ENCODE results near the gene AATF. TPM values are rescaled to one million over a fixed set of nuclear protein-coding genes. Genes with fewer than 3 reads are reported as not detected.

Gene AATF
- total and polyA plus RNA-seq, 2 donors (not counting 1 experiment from before 2014, with no cell fraction given): 23.9 to 54.8 TPM

- Mint-ChIP-seq H3K27me3 (peaks cover 26% of the 10 kb centered on the region), H3K4me3 (no peak overlapping the region), H3K4me1 (no peaks in the 10 kb centered on the region), H3K9me3 (ENCODE audit: insufficient read depth) (no peaks in the 10 kb centered on the region), H3K27ac (no peak overlapping the region)
- Histone ChIP-seq H3K79me2 (ENCODE audit: control insufficient read depth, insufficient read depth, low read length) (no peaks in the 10 kb centered on the region), H2AFZ (ENCODE audit: insufficient read depth, low read depth, low read length, poor library complexity, severe bottlenecking) (no peak overlapping the region), H3K27ac (ENCODE audit: low read length in 2 of 2) (no peak overlapping the region), H3K4me1 (ENCODE audit: control insufficient read depth in 2 of 2, insufficient read depth in 2 of 2, low read length in 2 of 2) (no peaks in the 10 kb centered on the region), H3K9me3 (ENCODE audit: control extremely low read depth in 1 of 3, control insufficient read depth in 2 of 3, insufficient read depth in 1 of 3, low read length in 2 of 3) (no peaks in the 10 kb centered on the region), H3K36me3 (replicated peaks in 1 of 2; ENCODE audit: control extremely low read depth in 1 of 2, control insufficient read depth in 1 of 2, extremely low read depth in 1 of 2, insufficient read depth in 2 of 2, low read length in 1 of 2) (no peaks in the 10 kb centered on the region), H3K27me3 (replicated peaks in 1 of 4; ENCODE audit: control extremely low read depth in 1 of 4, control insufficient read depth in 3 of 4, insufficient read depth in 4 of 4, low read length in 3 of 4) (peaks cover 0 to 10% (median 3%) of the 10 kb centered on the region in 4 experiments), H4K20me1 (ENCODE audit: control insufficient read depth, insufficient read depth, low read length, poor library complexity, severe bottlenecking) (no peaks in the 10 kb centered on the region), H3K4me2 (replicated peaks; ENCODE audit: low read depth, low read length, poor library complexity, severe bottlenecking) (no peak overlapping the region), H3K9ac (ENCODE audit: low read length) (no peak overlapping the region), H3K4me3 (ENCODE audit: control extremely low read depth in 1 of 5, extremely low read depth in 1 of 5, insufficient read depth in 1 of 5, low read depth in 2 of 5, low read length in 4 of 5) (no peak overlapping the region)
- WGBS (ENCODE audit: insufficient coverage): no CpG with 5 or more reads among the region's 5 CpGs
- DNase-seq (no peak), ATAC-seq (ENCODE audit: low read depth) (no peak)
- intact Hi-C loops (cut with micrococcal nuclease): no loop called here
- POLR2A ChIA-PET: no interaction called here
- TF ChIP-seq CTCF (IDR thresholded peaks at IDR 0.05) (no peak), EZH2 (IDR thresholded peaks at IDR 0.05; ENCODE audit: borderline replicate concordance, insufficient read depth, low read depth, low read length, poor library complexity, severe bottlenecking) (no peak)
- CTCF ChIA-PET: no interaction called here
Observed at GRCh38 chr17:36913132-36913531, 35.6 kb upstream of the AATF start.

- POLR2A ChIA-PET: no interaction called here
- H3K4me2 ChIP-seq (replicated peaks; ENCODE audit: low read depth, low read length, poor library complexity, severe bottlenecking): no peak overlapping the region
- no peak overlapping the region for H3K27ac ChIP-seq (ENCODE audit: low read length in 2 of 2)
- 48% methylated on average over 2 of the region's 3 CpGs for WGBS (ENCODE audit: insufficient coverage)
- H3K9ac ChIP-seq (ENCODE audit: low read length): no peak overlapping the region
- no peak for TF ChIP-seq EZH2 (IDR thresholded peaks at IDR 0.05; ENCODE audit: borderline replicate concordance, insufficient read depth, low read depth, low read length, poor library complexity, severe bottlenecking)
- peaks cover 42% of the 10 kb centered on the region for H3K27me3 Mint-ChIP-seq
- no peak overlapping the region for H3K4me3 ChIP-seq (ENCODE audit: control extremely low read depth in 1 of 5, extremely low read depth in 1 of 5, insufficient read depth in 1 of 5, low read depth in 2 of 5, low read length in 4 of 5)
- no peak for DNase-seq
- H3K36me3 ChIP-seq (replicated peaks in 1 of 2; ENCODE audit: control extremely low read depth in 1 of 2, control insufficient read depth in 1 of 2, extremely low read depth in 1 of 2, insufficient read depth in 2 of 2, low read length in 1 of 2): no peaks in the 10 kb centered on the region
- intact Hi-C loops (cut with micrococcal nuclease): no loop called here
- H4K20me1 ChIP-seq (ENCODE audit: control insufficient read depth, insufficient read depth, low read length, poor library complexity, severe bottlenecking): no peaks in the 10 kb centered on the region
- no peak overlapping the region for H3K27ac Mint-ChIP-seq
- no peak overlapping the region for H3K4me3 Mint-ChIP-seq
- no peak for ATAC-seq (ENCODE audit: low read depth)
- CTCF ChIA-PET: no interaction called here
- no peaks in the 10 kb centered on the region for H3K9me3 ChIP-seq (ENCODE audit: control extremely low read depth in 1 of 3, control insufficient read depth in 2 of 3, insufficient read depth in 1 of 3, low read length in 2 of 3)
- no peaks in the 10 kb centered on the region for H3K4me1 Mint-ChIP-seq
- no peak overlapping the region for H2AFZ ChIP-seq (ENCODE audit: insufficient read depth, low read depth, low read length, poor library complexity, severe bottlenecking)
- no peaks in the 10 kb centered on the region for H3K79me2 ChIP-seq (ENCODE audit: control insufficient read depth, insufficient read depth, low read length)
- no peaks in the 10 kb centered on the region for H3K9me3 Mint-ChIP-seq (ENCODE audit: insufficient read depth)
- H3K27me3 ChIP-seq (replicated peaks in 1 of 4; ENCODE audit: control extremely low read depth in 1 of 4, control insufficient read depth in 3 of 4, insufficient read depth in 4 of 4, low read length in 3 of 4): peaks cover 0 to 44% (median 11%) of the 10 kb centered on the region in 4 experiments
- H3K4me1 ChIP-seq (ENCODE audit: control insufficient read depth in 2 of 2, insufficient read depth in 2 of 2, low read length in 2 of 2): no peaks in the 10 kb centered on the region
Observed at GRCh38 chr17:36918211-36918691, 30.5 kb upstream of the AATF start.

All from B cell (primary cell).